C4-2B (cell line): Measurements from ENCODE around the gene KRT7.

Source experiments
- H3K27ac ChIP-seq: fragments of 450-650 bp; 2 replicates; pipeline ENCODE4 v1.5.1; 2017
- CTCF ChIP-seq: fragments of 450-650 bp; conservative IDR thresholded peaks from 2 replicates; pipeline ENCODE4 v1.5.1; 2017; ENCODE audit warnings: mild to moderate bottlenecking
- ZFX ChIP-seq: fragments of 450-650 bp; IDR thresholded peaks from 2 replicates; pipeline ENCODE4 v1.6.1; 2017

Gene KRT7

GRCh38 chr12:52243856-52244614, 11.0 kb downstream of the KRT7 start:
- no peak for TF ChIP-seq ZFX
- no peak for TF ChIP-seq CTCF
- peak overlapping the region; percentile 58 for H3K27ac ChIP-seq

GRCh38 chr12:52244615-52244994, 11.6 kb downstream of the KRT7 start:
- H3K27ac ChIP-seq, result peak overlapping the region; percentile 58
- TF ChIP-seq ZFX, result no peak
- no peak for TF ChIP-seq CTCF

- TF ChIP-seq ZFX (no peak), CTCF (no peak)
- no peak overlapping the region for H3K27ac ChIP-seq
Observed at GRCh38 chr12:52245259-52245961, 12.4 kb downstream of the KRT7 start.

GRCh38 chr12:52245962-52246569, 13.0 kb downstream of the KRT7 start:
- no peak overlapping the region for H3K27ac ChIP-seq
- TF ChIP-seq CTCF, result no peak
- no peak for TF ChIP-seq ZFX

- TF ChIP-seq ZFX, result no peak
- no peak for TF ChIP-seq CTCF
- peak overlapping the region; percentile 26 for H3K27ac ChIP-seq
Observed at GRCh38 chr12:52246720-52247621, 13.9 kb downstream of the KRT7 start.

GRCh38 chr12:52247622-52248540, 14.8 kb downstream of the KRT7 start:
- TF ChIP-seq ZFX (no peak), CTCF (no peak)
- peak overlapping the region; percentile 26 for H3K27ac ChIP-seq
